K562 (cell line): ENCODE data around the gene LAMB3. TPM values are rescaled to one million over a fixed set of nuclear protein-coding genes. Genes with fewer than 3 reads are reported as not detected.

Experiments
- ATAC-seq: fragments of 200-7000 bp; cut with Tn5 transposase; 3 replicates; pipeline ENCODE4 v1.9.1; 2020; ENCODE audit warnings: moderate library complexity
- BruUV-seq: library from RNA; stranded (reverse); fragments of 400-500 nt; replicated peaks from 2 replicates; lab custom pipeline; 2021; lab: Mats Ljungman, UMichigan
- CTCF ChIA-PET: fragments of 300-600 bp; formaldehyde crosslinking; extraction: SDS; loops from one replicate; lab custom pipeline; 2021; ENCODE audit warnings: low intra/inter-chr PET ratio; lab: Yijun Ruan, JAX
- POLR2A ChIA-PET: fragments of 300-600, 350-650 bp; sonication (Branson Sonifier 250); formaldehyde crosslinking; extraction: SDS; loops from one replicate; lab custom pipeline; 2021; ENCODE audit warnings: antibody characterized with exemption, inconsistent platforms; lab: Yijun Ruan, JAX
- DNase-seq, 4 experiments: peaks; one replicate each; pipeline versions ENCODE4 v3.0.0 to v3.0.0-alpha.2; 2011 to 2018; ENCODE audit warnings: low spot score in 3 of 4, mixed read lengths in 3 of 4; ENCODE audit errors: extremely low read depth in 1 of 4
- FAIRE-seq: peaks from 2 replicates; lab custom pipeline; 2011; peaks lifted over from hg19 to GRCh38; lab: Jason Lieb, UNC
- H2AFZ ChIP-seq: 2 replicates; pipeline ENCODE4 v1.6.0; 2011; ENCODE audit warnings: low read depth, low read length, control low read depth, inconsistent platforms
- H3K27ac ChIP-seq: fragments of 200-600 bp; 3 replicates; pipeline ENCODE4 v1.8.0; 2011; ENCODE audit warnings: low read depth, mild to moderate bottlenecking, control low read depth, inconsistent platforms, low read length, moderate library complexity, mixed read lengths; ENCODE audit errors: extremely low read depth
- H3K27me3 ChIP-seq, 2 experiments: fragments of 300-600 bp in 1 of 2; 2 replicates in 1 of 2; 3 replicates in 1 of 2; pipeline versions ENCODE4 v1.6.0 to v1.8.0; 2011; ENCODE audit warnings: inconsistent platforms in 2 of 2, low read length in 2 of 2, mild to moderate bottlenecking in 1 of 2, mixed read lengths in 1 of 2, moderate library complexity in 1 of 2; ENCODE audit not compliant: control insufficient read depth in 2 of 2, insufficient read depth in 2 of 2
- H3K36me3 ChIP-seq: fragments of 300-600 bp; 3 replicates; pipeline ENCODE4 v1.8.0; 2011; ENCODE audit warnings: mild to moderate bottlenecking, low read length, inconsistent platforms; ENCODE audit not compliant: control insufficient read depth, insufficient read depth
- H3K4me1 ChIP-seq, 2 experiments: fragments of 200-600 bp in 1 of 2; replicated peaks in 1 of 2; 2 replicates in 1 of 2; 3 replicates in 1 of 2; pipeline versions ENCODE4 v1.5.1 to v1.8.0; 2011; ENCODE audit warnings: inconsistent platforms in 2 of 2, low read length in 2 of 2, mild to moderate bottlenecking in 1 of 2, mixed read lengths in 1 of 2, moderate library complexity in 1 of 2; ENCODE audit not compliant: control insufficient read depth in 2 of 2, insufficient read depth in 2 of 2
- H3K4me2 ChIP-seq: 2 replicates; pipeline ENCODE4 v1.6.1; 2011; ENCODE audit warnings: low read length, control low read depth, inconsistent platforms, mixed read lengths; ENCODE audit not compliant: insufficient read depth
- H3K4me3 ChIP-seq: fragments of 200-600 bp; sonication (generic), shearing (Covaris generic); 2 replicates; pipeline ENCODE4 v1.5.1; 2016; ENCODE audit warnings: control low read depth, inconsistent platforms
- H3K79me2 ChIP-seq: fragments of 200-600 bp; 3 replicates; pipeline ENCODE4 v1.8.0; 2011; ENCODE audit warnings: low read length, inconsistent platforms; ENCODE audit not compliant: control insufficient read depth, insufficient read depth
- H3K9ac ChIP-seq, 2 experiments: 2 replicates each; pipeline versions ENCODE4 v1.6.0 to v1.6.1; 2011; ENCODE audit warnings: low read depth in 2 of 2, low read length in 2 of 2, control low read depth in 1 of 2, inconsistent platforms in 1 of 2, mild to moderate bottlenecking in 1 of 2, mixed read lengths in 1 of 2; ENCODE audit not compliant: insufficient read depth in 1 of 2
- H3K9me1 ChIP-seq: one replicate; pipeline ENCODE4 v1.6.0; 2011; ENCODE audit warnings: inconsistent platforms, mild to moderate bottlenecking, low read length, moderate library complexity; ENCODE audit not compliant: control insufficient read depth, insufficient read depth
- H3K9me3 ChIP-seq: replicated peaks from 2 replicates; pipeline ENCODE4 v1.5.1; 2011; ENCODE audit warnings: low read depth, low read length, inconsistent platforms; ENCODE audit not compliant: control insufficient read depth, insufficient read depth
- H4K20me1 ChIP-seq: replicated peaks from 2 replicates; pipeline ENCODE4 v1.6.1; 2011; ENCODE audit warnings: low read length, inconsistent platforms, mixed read lengths; ENCODE audit not compliant: control insufficient read depth, insufficient read depth
- CTBP1 ChIP-seq: fragments of 450-650 bp; IDR thresholded peaks from 2 replicates; pipeline ENCODE4 v1.6.1; 2016; ENCODE audit warnings: borderline replicate concordance
- CTCF ChIP-seq, 3 experiments: IDR thresholded peaks in 2 of 3; conservative IDR thresholded peaks in 1 of 3; 2 replicates each; pipeline ENCODE4 v1.5.1; 2011 to 2012; ENCODE audit warnings: low read length in 3 of 3, mild to moderate bottlenecking in 3 of 3, control low read depth in 2 of 3, improper control_type of control experiment in 1 of 3, inconsistent platforms in 1 of 3, low read depth in 1 of 3, mixed read lengths in 1 of 3, moderate library complexity in 1 of 3; ENCODE audit not compliant: insufficient read depth in 2 of 3
- MYNN ChIP-seq, 2 experiments: sonication (generic); formaldehyde crosslinking in 1 of 2; IDR thresholded peaks; 2 replicates each; pipeline versions ENCODE4 v1.5.0 to v1.6.1; 2016 to 2020; ENCODE audit warnings: antibody characterized with exemption in 1 of 2, missing genetic modification reagents in 1 of 2
- RAD21 ChIP-seq, 2 experiments: fragments of 250-450 bp in 1 of 2; fragments of 450-650 bp in 1 of 2; sonication (Bioruptor Pico) in 1 of 2; formaldehyde crosslinking in 1 of 2; IDR thresholded peaks in 1 of 2; conservative IDR thresholded peaks in 1 of 2; 2 replicates each; pipeline versions ENCODE4 v1.4.0 to v1.8.0; 2020 to 2022; ENCODE audit warnings: mild to moderate bottlenecking in 2 of 2, moderate library complexity in 1 of 2
- RBM39 ChIP-seq: fragments of 200-400 bp; formaldehyde crosslinking; optimal IDR thresholded peaks from 2 replicates; pipeline ENCODE3; 2018; ENCODE audit warnings: low read depth, low read length
- REST ChIP-seq, 2 experiments: fragments of 450-650 bp; formaldehyde crosslinking in 1 of 2; IDR thresholded peaks; 2 replicates each; pipeline versions ENCODE4 v1.4.0 to v1.6.1; 2014 to 2020; ENCODE audit warnings: mild to moderate bottlenecking in 2 of 2, borderline replicate concordance in 1 of 2, low read depth in 1 of 2
- SMC3 ChIP-seq: conservative IDR thresholded peaks from 2 replicates; pipeline ENCODE4 v1.6.1; 2011; ENCODE audit warnings: low read depth, low read length, improper control_type of control experiment; ENCODE audit not compliant: insufficient read depth
- STAG1 ChIP-seq: sonication (generic); formaldehyde crosslinking; IDR thresholded peaks from 2 replicates; pipeline ENCODE4 v1.5.0; 2020; ENCODE audit warnings: missing genetic modification reagents, borderline replicate concordance
- ZNF77 ChIP-seq: fragments of 250-450 bp; sonication (Bioruptor Pico); IDR thresholded peaks from 2 replicates; pipeline ENCODE4 v1.5.0; 2020
- WGBS: fragments of 100-300 bp; shearing (Covaris generic); methylation state at CpG from one replicate; pipeline ENCODE4 v1.1.6; 2016; ENCODE audit warnings: low coverage, mixed read lengths; ENCODE audit not compliant: insufficient coverage; ENCODE audit errors: missing lambda C conversion rate; 5-methylcytosine and 5-hydroxymethylcytosine counted together
- in situ Hi-C: fragments of 300-500 bp; cut with MboI; formaldehyde crosslinking; loops from 4 replicates; pipeline ENCODE4 v1.15.0; 2018; ENCODE audit warnings: inconsistent platforms, mixed read lengths
- intact Hi-C: fragments of 100-400 bp; cut with micrococcal nuclease; formaldehyde crosslinking; loops from 2 replicates; pipeline ENCODE4 v1.14.2; 2022
- polyA plus RNA-seq, 8 experiments: library from polyadenylated mRNA; depleted of rRNA in 4 of 8; stranded (reverse) in 5 of 8; unstranded in 3 of 8; fragments of >200 nt; fragmentation: Nextera tagmentation in 2 of 8; fragmentation: Illumina TruSeq in 1 of 8; extraction: Ambion mirVana in 2 of 8; extraction: Trizol in 1 of 8; gene quantifications; 2 replicates each; pipeline versions ENCODE4 v1.2.1 to v1.2.3, GENCODE V29; 2011 to 2014; ENCODE audit warnings: inconsistent platforms in 1 of 8, missing spikeins in 1 of 8
- total RNA-seq, 7 experiments: library from RNA; depleted of rRNA in 6 of 7; stranded (reverse); fragments of >200 nt in 6 of 7; fragmentation: Illumina TruSeq in 2 of 7; extraction: Trizol in 2 of 7; gene quantifications; 2 replicates each; pipeline versions ENCODE4 v1.2.1 to v1.2.3, GENCODE V29; 2011 to 2021; ENCODE audit warnings: low replicate concordance in 1 of 7

LAMB3 gene
- total and polyA plus RNA-seq, 9 of the 15 experiments (the other 6 are each of a cell fraction or from before 2014, with no cell fraction given) = 0.08 to 1.3 (median 0.91) TPM

- CTCF ChIA-PET = interaction anchor here (0.5 to 2.3 kb wide), 6 partner anchors 16 to 145 kb away, joined by 3 to 19 read pairs (median 4); no protein-coding TSS in a partner anchor
- H3K4me3 ChIP-seq = no peak overlapping the region
- H3K9ac ChIP-seq = no peak overlapping the region
- no peaks in the 10 kb centered on the region for H3K4me1 ChIP-seq
- ATAC-seq = peak; percentile 92
- no peaks in the 10 kb centered on the region for H3K9me3 ChIP-seq
- H3K27me3 ChIP-seq = peaks cover 0 to 7% of the 10 kb centered on the region in 2 experiments; a peak in 2 of 5 replicates
- H3K4me2 ChIP-seq = no peak overlapping the region
- in situ Hi-C loops (no loop called here), intact Hi-C loops (loop anchor here (1.0 to 10.0 kb wide), 2 partner anchors 91 to 143 kb away; no protein-coding TSS in a partner anchor)
- no peak overlapping the region for H2AFZ ChIP-seq
- POLR2A ChIA-PET = no interaction called here
- no TSS peak for BruUV-seq
- H4K20me1 ChIP-seq = no peaks in the 10 kb centered on the region
- no peaks in the 10 kb centered on the region for H3K9me1 ChIP-seq
- peak in 2 of 4 experiments; percentile 22 to 41 for DNase-seq
- no peaks in the 10 kb centered on the region for H3K79me2 ChIP-seq
- peak; percentile 78 for FAIRE-seq
- H3K36me3 ChIP-seq = no peaks in the 10 kb centered on the region
- WGBS = 0% methylated on average over 6 of the region's 6 CpGs
- H3K27ac ChIP-seq = no peak overlapping the region
- TF ChIP-seq SMC3 (peak; percentile 45), CTBP1 (0 out of 2 replicates have a peak, but pooled peaks have one; percentile 14), REST (IDR thresholded peaks at IDR 0.05; ENCODE audit: borderline replicate concordance) (peak; percentile 74), REST (CRISPR knock-in tag; IDR thresholded peaks at IDR 0.05; ENCODE audit: low read depth) (no peak), RBM39 (no peak), STAG1 (CRISPR knock-in tag) (peak; percentile 30; the same call in 1 of the 2 replicates), CTCF (IDR thresholded peaks at IDR 0.05 in 2 of 3, conservative IDR thresholded peaks at IDR 0.05 in 1 of 3; ENCODE audit: insufficient read depth in 2 of 3, low read depth in 1 of 3, low read length in 3 of 3) (peak; percentile 56 to 82 (median 72); a peak in 5 of 6 replicates), MYNN (IDR thresholded peaks at IDR 0.05) (no peak), MYNN (CRISPR knock-in tag; IDR thresholded peaks at IDR 0.05) (no peak), ZNF77 (CRISPR knock-in tag) (no peak), RAD21 (CRISPR knock-in tag; conservative IDR thresholded peaks at IDR 0.05 in 1 of 2, IDR thresholded peaks at IDR 0.05 in 1 of 2) (peak; percentile 81 to 84)
Measured at GRCh38 chr1:209601809-209602657, 50.2 kb downstream of the LAMB3 start.
